ENCODE results near the gene SP9. TPM values are rescaled to one million over a fixed set of nuclear protein-coding genes. Genes with fewer than 3 reads are reported as not detected.

SP9 gene
- total and polyA plus RNA-seq, 2 experiments from 2014 or later, result not detected

- Histone ChIP-seq H3K9me3 (ENCODE audit: low read depth) (no peaks in the 10 kb centered on the region), H3K4me1 (ENCODE audit: low read depth) (peaks cover 8% of the 10 kb centered on the region), H3K4me3 (no peak overlapping the region), H3K27ac (no peak overlapping the region), H3K36me3 (no peaks in the 10 kb centered on the region), H3K27me3 (peaks cover 100% of the 10 kb centered on the region)
- TF ChIP-seq CTCF (IDR thresholded peaks at IDR 0.05; ENCODE audit: low read depth, low read length), result no peak
- DNase-seq (ENCODE audit: low read depth in 1 of 2, low spot score in 1 of 2), result no peak
These were observed 3.0 kb upstream of the SP9 start for GRCh38 chr2:174331595-174332216.

GRCh38 chr2:174332217-174332963 is 2.4 kb upstream of the SP9 start:
- Histone ChIP-seq H3K27ac (no peak overlapping the region), H3K9me3 (ENCODE audit: low read depth) (no peaks in the 10 kb centered on the region), H3K4me3 (no peak overlapping the region), H3K36me3 (no peaks in the 10 kb centered on the region), H3K27me3 (peaks cover 100% of the 10 kb centered on the region), H3K4me1 (ENCODE audit: low read depth) (peaks cover 8% of the 10 kb centered on the region)
- DNase-seq (ENCODE audit: low read depth in 1 of 2, low spot score in 1 of 2), result no peak
- no peak for TF ChIP-seq CTCF (IDR thresholded peaks at IDR 0.05; ENCODE audit: low read depth, low read length)

- DNase-seq (ENCODE audit: low read depth in 1 of 2, low spot score in 1 of 2), result no peak
- H3K36me3 ChIP-seq, result no peaks in the 10 kb centered on the region
- H3K9me3 ChIP-seq (ENCODE audit: low read depth), result no peaks in the 10 kb centered on the region
These were observed 1.8 kb upstream of the SP9 start for GRCh38 chr2:174333017-174333371.

GRCh38 chr2:174333372-174334277 is 1.1 kb upstream of the SP9 start:
- no peaks in the 10 kb centered on the region for H3K9me3 ChIP-seq (ENCODE audit: low read depth)
- no peak for DNase-seq (ENCODE audit: low read depth in 1 of 2, low spot score in 1 of 2)
- no peak overlapping the region for H3K27ac ChIP-seq
- peaks cover 8% of the 10 kb centered on the region for H3K4me1 ChIP-seq (ENCODE audit: low read depth)
- no peaks in the 10 kb centered on the region for H3K36me3 ChIP-seq
- no peak for TF ChIP-seq CTCF (IDR thresholded peaks at IDR 0.05; ENCODE audit: low read depth, low read length)
- no peak overlapping the region for H3K4me3 ChIP-seq
- H3K27me3 ChIP-seq, result peaks cover 100% of the 10 kb centered on the region

More at GRCh38 chr2:174333017-174333371, 1.8 kb upstream of the SP9 start:
- no peak overlapping the region for H3K4me3 ChIP-seq
- peaks cover 100% of the 10 kb centered on the region for H3K27me3 ChIP-seq
- H3K27ac ChIP-seq, result no peak overlapping the region
- peaks cover 8% of the 10 kb centered on the region for H3K4me1 ChIP-seq (ENCODE audit: low read depth)
- no peak for TF ChIP-seq CTCF (IDR thresholded peaks at IDR 0.05; ENCODE audit: low read depth, low read length)

- TF ChIP-seq CTCF (IDR thresholded peaks at IDR 0.05; ENCODE audit: low read depth, low read length), result no peak
- Histone ChIP-seq H3K4me3 (no peak overlapping the region), H3K36me3 (no peaks in the 10 kb centered on the region), H3K9me3 (ENCODE audit: low read depth) (no peaks in the 10 kb centered on the region), H3K4me1 (ENCODE audit: low read depth) (peaks cover 8% of the 10 kb centered on the region), H3K27me3 (peaks cover 100% of the 10 kb centered on the region), H3K27ac (no peak overlapping the region)
- DNase-seq (ENCODE audit: low read depth in 1 of 2, low spot score in 1 of 2), result no peak
These were observed 457 bp upstream of the SP9 start for GRCh38 chr2:174334278-174334715.

Measured in cardiac muscle cell (in vitro differentiated cells and primary cell).